GM12865 (cell line): ENCODE data around the gene PPM1G.
"Not testable (repeated sequence)": the region's sequence is repeated elsewhere in the genome, so short reads cannot be mapped to it uniquely, and the experiment has no call there.

Source experiments
- DNase-seq: peaks from one replicate; pipeline ENCODE4 v3.0.0; 2010; ENCODE audit warnings: low read depth
- H3K4me3 ChIP-seq: 2 replicates; pipeline ENCODE4 v1.5.1; 2011; ENCODE audit warnings: mild to moderate bottlenecking, low read depth, low read length, control low read depth
- CTCF ChIP-seq: IDR thresholded peaks from 2 replicates; pipeline ENCODE4 v1.5.1; 2011; ENCODE audit warnings: low read length, control low read depth, low read depth, inconsistent platforms; ENCODE audit not compliant: insufficient read depth; ENCODE audit errors: missing control alignments

Gene PPM1G

GRCh38 chr2:27428978-27429541 lies 19.7 kb upstream of the PPM1G start:
- TF ChIP-seq CTCF, result no peak
- peak overlapping the region; percentile 93 for H3K4me3 ChIP-seq
- peak; percentile 92 for DNase-seq

GRCh38 chr2:27428213-27428977 lies 19.0 kb upstream of the PPM1G start, which contains the start of gene NRBP1:
Gene NRBP1, plus strand, starts transcription at chr2:27428631. Its CDS starts 4,643 bp downstream, at chr2:27433274.
- peak; percentile 92 for DNase-seq
- TF ChIP-seq CTCF, result no peak

GRCh38 chr2:27427863-27428212 lies 18.4 kb upstream of the PPM1G start:
- no peak for DNase-seq
- H3K4me3 ChIP-seq, result peak overlapping the region; percentile 93
- no peak for TF ChIP-seq CTCF

More at GRCh38 chr2:27428213-27428977, 19.0 kb upstream of the PPM1G start, which contains the start of gene NRBP1:
- peak within 1 kb of the TSS; percentile 93 for H3K4me3 ChIP-seq

- not testable (repeated sequence) for DNase-seq, H3K4me3 ChIP-seq
These were observed 15.6 kb upstream of the PPM1G start for GRCh38 chr2:27425039-27425438.

- no peak overlapping the region for H3K4me3 ChIP-seq
- TF ChIP-seq CTCF, result no peak
- no peak for DNase-seq
These were observed 13.6 kb upstream of the PPM1G start for GRCh38 chr2:27422958-27423357.

GRCh38 chr2:27421660-27422250 lies 12.4 kb upstream of the PPM1G start:
- H3K4me3 ChIP-seq, result no peak overlapping the region
- TF ChIP-seq CTCF, result no peak
- no peak for DNase-seq

- no peak for TF ChIP-seq CTCF
- no peak overlapping the region for H3K4me3 ChIP-seq
- DNase-seq, result no peak
These were observed 11.6 kb upstream of the PPM1G start for GRCh38 chr2:27420996-27421395.
